ENCODE measurements around the gene FAM20A.
"Not testable (repeated sequence)": the region's sequence is repeated elsewhere in the genome, so short reads cannot be mapped to it uniquely, and the experiment has no call there.

The FAM20A gene

DNA sequence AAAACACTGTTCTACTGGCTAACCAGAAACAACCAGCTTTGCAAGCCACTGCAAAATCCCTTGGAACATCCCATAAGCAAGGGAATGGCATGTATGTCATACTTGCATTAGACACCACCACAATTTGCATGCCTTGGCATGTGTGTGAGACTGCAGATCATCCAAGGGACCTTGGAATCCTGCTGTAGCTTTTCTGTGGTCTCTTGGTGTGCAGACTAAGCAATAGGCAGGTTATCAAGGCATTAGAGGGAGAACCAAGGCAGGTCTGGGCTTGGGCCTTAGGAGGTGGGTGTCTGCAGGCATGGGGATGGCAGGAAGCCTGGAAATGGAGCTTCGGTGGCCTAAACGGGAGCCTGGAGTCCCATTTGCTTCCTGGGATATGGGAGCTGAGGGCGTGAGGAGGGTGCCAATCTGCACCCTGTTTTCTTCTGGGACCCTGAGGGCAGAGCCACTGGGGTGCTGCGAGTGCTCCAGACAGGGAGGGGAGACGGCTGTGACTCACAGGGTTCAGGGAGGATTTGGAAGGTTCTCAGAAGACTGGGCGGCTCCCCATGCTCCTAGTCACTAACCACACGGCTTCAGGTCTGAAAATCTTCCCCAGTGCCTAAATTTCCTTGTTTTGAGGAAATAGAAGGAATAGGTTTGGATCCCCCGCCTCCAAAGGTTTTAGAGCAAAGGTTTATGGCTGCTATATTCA, 36.6 kb downstream of the FAM20A start:
- DNase-seq, result no peak

DNA sequence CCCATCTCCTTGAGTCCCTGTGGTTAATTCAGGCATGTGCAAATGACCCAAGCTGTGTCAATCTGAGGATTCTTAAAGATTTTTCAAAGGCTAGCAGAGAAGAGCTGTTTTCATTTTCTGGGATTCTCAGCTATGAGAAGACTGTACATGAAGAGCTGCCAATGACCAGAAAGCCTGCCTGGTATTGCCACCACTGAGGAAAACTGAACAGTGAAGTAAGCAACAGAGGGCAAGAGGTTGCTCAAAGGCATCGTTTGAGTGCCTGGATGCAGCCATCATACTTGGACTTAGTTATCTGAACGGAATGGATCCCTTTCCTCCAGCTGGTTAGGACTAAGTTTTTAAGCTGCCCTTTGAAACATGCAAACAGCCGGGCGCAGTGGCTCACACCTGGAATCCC, 38.4 kb downstream of the FAM20A start:
- no peak for DNase-seq

DNA sequence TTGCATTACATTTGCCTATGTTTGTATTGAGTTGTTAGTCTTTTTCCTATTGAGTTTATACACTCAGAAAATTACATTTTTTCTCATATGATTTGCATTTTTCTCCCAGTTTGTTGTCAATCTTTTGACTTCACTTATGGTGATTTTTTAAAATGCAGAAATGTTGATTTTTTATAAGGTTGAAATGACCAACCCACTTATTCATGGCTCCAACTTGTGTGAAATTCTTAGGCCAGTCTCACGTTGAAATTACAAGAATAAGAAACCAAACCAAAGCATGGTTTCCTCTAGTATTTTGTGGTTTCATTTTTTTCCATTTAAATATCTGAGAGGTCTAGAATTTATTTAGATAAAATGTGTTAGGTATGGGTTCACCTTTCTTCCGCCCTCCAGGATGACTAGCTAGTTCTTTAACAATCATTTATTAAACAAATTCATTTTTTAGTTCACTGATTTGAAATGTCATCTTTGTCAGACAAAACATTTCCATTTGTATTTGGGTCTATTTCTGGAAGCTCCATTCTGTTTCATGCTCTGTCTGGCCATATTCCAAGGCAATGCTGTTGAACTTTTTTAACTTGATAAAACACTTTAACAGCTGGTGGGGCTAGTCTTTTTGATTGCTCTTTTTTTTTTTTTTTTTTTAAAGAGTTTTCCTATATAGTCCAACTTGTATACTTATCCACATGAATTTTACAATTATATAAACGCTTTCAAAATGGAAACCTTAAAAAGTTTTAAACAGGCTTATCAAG, 40.0 kb downstream of the FAM20A start:
- no peak for DNase-seq

DNA sequence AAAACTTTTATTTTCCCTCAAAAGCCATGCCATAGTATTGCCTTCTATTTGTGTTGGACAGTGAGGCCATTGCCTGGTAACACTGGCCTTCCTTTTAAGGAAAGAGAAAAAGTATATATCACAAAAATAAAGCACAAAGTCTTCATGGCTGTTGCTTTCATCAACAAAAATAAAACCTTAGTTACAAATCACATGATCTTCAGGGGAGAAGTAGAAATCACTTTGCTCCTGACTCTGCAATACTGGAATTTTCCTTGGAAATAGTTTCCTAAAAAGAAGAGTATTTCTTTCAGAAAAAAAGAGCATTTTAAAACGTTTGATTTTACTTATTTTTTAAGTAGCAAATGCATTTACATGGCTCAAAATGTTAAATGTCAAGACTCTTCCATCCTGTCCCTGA, 41.9 kb downstream of the FAM20A start:
- no peak for DNase-seq

DNA sequence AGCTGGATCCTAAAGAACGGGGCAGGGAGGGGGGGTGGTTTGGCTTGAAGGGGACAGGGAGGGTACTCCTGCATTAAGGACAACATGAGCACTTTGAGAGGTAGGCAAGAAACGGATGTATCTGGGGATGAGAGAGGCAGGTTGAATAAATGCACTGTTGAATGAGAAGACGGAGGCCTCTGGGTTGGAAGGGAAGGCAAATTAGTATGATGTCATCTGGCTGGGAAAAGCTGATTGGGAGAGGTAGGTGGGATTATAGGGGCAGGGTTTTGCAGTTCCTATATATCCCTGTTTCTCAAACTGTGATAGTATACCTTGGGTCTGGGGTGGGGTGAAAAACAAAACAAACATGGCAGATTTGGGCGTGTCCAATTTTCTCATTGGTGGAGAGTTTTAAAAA, 44.6 kb downstream of the FAM20A start:
- DNase-seq, result no peak

DNA sequence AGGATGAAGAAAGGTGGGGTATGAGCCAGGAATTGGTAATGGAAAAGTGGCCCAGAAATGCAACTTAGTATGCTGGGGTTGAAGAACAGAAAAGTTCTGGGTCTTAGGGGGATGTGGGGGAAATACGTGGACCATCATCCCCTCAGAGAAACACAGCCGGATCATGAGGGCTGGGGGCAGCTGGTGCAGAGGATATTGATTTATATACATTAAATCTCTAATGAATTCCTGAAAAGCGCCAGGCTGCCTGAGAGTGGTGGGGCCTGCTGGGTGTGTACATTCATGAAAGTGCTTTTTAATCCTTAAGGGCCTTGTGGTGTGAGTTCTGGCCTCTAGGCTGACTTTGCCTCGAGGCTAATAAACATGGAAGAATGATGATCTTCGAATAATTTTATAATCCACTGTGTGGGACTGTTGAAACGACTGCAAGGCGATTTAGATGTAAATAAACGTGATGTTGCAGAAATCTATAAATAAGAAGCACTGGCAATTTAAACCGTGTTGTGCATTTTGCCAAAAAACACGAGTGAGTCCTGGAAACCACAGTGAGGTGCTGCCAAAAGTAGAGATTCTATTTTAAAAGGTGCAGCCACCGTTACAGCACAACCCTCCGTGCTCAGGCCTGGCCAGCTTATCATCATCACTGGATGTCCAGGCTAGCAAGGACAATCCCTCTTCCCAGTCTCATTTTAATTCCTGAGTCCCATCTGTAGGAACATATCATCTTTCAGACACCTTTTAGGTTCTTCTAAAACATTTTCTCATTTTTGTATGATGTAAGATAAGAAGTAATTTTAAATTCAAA, 56.9 kb downstream of the FAM20A start:
- DNase-seq, result no peak

DNA sequence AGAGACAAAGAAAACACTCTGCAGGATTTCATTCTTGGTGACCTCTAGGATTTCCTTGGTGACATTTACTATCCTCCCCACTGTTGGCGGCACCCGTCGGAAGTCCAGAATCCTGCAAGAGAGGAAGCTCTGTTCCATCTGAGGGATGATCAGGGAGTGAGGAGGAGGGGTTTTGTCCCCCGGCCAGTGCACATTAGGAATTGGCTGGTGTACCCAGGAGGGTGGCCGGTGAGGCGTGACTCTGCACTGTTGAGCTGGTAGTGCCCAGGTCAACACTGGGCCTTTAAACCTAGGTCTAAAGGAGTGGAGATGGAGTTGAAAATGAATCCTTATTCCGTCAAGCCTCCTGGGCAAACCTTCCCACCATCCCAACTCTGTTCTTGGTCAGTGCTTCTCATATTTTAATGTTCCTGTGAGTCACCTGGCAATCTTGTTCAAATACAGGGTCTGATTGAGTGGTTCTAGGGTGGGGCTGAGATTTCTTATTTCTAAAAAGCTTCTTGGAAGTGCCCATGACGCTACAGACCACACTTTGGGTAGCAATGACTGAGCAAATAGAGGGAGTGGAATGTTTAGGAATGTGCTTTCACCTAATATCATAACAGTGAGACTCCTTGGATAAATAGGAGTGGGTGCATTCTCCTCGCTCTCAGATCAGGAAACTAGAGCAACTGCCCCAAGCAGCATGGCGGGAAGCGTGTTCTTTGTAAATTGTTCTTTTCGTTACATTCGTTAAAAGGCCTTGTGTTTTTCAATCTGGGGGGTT, 58.3 kb downstream of the FAM20A start:
- no peak for DNase-seq

DNA sequence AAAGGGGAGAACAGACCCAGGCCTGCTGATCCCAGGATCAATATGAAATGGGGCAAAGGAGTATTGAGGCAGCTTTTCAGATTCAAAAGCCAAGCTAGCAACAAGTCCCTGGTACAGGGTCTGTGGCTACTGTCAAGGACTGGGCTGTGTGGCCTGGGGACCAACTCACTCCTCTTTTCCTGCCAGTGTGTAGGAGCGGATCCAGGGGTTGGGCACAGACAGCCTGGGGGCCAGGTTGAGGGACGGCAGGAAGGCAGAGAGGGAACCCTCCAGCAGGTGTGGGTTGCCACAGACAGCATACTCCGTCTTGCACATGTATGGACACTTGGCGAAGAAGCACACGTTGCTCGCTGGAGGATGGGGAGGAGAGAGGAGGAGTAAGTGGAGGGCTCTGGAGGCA, 59.4 kb downstream of the FAM20A start:
- DNase-seq, result no peak

DNA sequence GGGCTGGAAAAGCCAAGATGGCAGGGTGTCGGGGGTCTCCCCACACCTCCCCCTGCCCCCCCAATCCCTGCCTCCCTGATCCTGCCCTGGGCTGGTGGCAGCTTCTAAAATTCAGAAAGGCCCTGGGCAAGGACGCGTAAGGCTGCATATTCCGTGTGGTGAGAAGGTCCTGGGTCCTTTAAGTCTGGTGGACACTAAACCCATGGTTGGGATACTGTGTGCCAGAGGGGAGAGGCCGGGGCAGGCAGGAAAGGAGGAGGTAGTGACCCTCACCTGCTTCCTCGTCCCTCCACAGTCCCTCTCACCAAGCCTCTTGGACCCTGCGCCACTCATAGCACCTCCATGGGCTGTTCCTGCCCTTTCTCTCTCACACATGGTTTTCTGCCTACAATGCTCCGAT, 60.2 kb downstream of the FAM20A start:
- DNase-seq, result no peak

DNA sequence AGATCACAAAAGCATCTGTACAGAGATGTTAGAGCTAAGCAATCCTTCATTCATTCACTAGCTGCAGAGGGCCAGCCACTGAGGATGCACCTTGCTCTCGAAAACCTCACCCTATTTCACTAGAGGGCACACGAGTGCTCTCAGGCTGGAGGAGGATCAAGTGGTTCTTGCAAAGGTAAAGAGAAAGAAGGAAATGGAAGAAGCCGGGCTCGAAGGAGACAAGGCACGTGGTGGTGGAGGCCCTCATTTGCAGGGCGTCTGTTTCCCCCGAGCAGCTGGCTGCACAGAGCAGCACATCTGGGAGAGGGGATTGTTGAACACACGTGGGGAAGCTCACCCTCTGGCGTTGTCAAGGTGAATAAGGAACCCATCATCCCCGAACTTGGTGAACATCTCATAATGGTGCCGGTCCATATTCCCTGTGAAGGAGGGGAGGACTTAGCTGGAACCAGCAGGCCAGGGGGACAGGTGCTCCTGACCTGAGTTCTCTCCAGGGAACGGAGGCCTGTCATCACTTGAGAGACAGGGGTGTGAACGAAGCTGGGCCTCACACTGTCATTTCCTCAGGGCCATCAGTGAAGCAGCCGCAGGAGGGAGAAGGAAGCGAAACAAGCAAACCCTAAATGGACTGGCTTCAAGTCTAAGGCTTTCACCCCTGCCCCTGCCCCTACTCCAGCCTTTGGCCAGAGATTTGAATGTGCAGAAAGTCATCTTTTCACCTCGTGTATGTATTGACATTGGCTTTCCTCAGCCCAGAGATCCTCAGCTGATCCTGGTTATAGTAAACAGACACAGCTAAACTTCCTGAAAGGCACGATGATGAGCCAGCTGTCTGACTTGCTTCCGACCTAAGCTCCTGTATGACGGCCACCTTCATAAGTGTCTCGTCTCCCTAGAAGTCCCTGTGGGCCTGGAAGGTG, 61.4 kb downstream of the FAM20A start:
- DNase-seq, result no peak

DNA sequence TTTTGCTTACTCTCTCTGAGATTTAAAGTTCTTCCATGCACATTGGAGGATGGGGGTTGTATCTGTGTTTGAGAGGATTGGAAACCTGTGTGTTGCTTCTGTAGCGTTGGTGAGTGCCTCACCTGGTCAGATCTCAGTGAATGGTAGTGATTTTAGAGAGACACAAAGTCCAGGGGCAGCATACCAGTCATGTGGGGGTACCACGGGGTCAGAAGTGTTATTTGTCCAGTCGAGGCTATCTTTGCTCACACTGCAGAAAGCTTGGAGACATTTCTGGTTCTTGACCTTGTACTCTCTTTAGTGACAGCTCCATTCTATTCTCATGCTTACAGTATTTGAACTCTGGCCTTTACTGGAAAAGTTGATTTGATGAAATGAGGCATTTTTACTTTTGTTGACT, 65.2 kb downstream of the FAM20A start:
- DNase-seq, result no peak

DNA sequence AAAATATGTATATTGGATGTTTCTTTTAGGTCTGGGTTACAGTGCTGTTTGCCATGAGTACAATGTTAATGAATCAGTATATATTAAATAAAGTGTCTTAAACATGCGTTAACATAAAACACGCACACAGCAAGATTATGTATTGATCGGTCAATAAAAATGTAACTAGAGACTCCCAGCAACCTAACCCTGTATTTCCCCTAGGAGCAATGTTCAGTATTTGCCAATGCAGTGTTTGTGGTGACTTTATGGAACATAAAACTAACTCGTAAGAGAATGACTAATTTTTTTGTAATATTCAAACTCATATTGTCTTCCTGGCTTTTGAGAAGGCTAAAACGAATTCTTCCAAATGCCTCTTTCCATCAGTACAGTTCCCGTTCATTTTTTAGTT, 66.5 kb downstream of the FAM20A start:
- no peak for DNase-seq

DNA sequence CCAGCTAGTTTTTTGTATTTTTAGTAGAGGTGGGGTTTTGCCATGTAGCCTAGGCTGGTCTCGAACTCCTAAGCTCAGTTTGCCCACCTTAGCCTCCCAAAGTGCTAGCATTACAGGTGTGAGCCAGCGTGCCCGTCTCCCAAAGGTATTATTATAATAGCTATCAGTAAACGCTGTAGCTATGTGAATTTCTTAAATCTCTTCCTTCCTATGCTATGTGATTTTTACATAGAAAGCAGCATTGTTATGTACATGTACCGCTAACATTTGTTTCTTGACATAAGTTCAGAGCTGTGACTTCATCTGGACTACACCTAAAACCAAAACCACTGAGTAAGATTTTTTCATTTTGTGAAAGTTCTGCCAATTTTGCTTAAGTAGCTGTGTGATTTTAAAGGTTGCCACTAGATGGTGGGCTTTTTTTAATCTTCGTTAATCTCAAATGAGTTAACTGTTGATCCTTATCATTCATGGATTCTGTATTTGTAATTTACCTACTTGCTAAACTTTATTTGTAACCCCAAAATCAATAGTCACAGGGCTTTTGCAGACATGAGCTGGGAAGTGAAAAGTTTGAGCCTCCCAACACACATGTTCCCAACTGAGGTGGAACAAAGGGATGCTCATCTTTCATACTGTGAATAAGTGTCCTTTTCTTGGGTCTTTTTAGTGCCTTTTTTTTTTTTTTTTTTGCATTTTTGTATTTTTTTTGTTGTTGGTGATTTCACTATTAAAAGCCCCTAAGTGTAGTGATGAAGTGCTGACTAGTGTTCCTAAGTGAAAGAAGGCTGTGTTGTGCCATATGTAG, 67.1 kb downstream of the FAM20A start:
- no peak for DNase-seq

DNA sequence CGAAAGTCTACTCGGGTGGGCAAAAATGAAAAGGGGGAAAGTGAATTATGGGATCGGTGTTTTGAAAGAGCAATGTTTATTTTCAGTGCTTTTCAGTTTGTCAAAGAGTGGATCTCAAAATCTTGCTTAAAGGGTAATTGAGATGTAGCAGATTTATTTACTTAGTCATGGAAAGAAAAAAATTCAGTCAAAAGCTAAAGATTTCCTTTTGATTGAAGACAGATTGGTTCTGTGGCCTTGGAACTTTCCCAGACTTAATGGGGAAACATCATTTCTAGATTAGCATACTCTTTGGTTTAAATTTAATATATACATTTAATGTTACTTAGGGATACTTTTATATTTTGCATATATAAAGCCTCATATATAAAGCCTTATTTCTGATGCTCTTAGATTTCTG, 68.3 kb downstream of the FAM20A start:
- no peak for DNase-seq

DNA sequence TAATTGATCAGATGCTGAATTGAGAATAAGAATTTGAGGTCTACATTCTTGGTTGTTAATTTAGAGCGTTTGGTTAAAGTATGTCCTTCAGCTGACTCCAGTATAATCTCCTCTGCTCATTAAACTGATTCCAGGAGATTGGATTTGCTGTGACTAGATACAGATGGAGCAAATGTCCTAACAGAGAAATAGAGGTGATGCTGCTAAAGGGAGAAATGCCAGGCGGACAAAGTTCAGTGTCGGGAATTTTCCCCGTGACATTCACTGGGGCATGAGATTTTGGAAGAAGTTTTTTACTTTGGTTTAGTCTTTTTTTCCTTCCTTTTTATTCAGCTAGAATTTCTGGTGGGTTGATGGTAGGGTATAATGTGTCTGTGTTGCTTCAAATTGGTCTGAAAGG, 69.9 kb downstream of the FAM20A start:
- DNase-seq, result no peak

DNA sequence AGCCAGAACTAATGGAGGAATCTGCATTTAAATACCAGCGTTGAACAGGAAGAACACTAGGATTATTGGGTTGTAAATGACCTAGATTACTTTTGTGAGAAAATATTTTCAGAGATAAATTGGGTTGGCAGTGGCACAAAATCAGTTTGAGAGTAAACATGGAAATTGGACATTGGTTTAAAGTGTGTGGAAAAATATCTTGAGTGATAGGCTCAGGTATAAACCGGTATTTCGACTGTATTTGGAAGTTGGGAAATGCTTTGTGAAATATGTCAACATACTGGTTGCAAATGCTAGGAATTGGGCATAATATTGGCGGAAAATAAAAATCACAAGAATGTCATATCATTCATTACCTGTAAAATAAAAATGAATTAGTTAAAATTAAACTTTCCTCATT, 73.9 kb downstream of the FAM20A start:
- no peak for DNase-seq

DNA sequence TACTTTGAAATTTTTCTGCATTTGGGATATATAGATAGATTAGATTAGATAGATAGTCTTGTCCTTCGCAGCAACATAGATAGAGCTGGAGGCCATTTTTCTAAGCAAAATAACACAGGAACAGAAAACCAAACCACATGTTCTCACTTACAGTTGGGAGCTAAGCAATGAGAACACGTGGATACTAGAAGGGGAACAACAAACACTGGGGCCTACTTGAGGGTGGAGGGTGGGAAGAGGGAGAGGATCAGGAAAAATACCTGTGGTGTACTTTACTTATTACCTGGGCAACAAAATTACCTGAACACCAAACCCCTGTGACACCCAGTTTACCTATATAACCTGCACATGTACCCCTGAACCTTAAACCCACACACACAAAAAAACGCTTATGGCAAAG, 74.6 kb downstream of the FAM20A start:
- no peak for DNase-seq

DNA sequence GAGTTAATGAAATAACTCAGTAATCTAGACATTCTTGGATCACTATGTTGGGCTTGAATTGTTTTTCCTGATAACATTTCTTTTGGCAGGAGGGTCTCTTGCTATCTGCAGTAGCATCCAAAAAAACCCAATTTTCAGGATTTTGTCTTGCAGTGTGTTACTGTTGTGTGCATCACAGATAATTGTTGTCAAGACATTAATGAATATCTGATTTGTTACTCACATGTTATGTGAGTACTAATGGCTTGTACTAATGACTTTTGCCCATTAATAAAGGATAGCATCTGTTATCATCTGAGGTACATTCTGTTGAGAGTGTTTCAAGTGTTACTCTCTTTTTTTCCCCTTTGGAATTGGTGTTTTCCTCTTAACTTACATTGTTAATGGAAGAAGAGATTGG, 78.9 kb downstream of the FAM20A start:
- DNase-seq, result no peak

DNA sequence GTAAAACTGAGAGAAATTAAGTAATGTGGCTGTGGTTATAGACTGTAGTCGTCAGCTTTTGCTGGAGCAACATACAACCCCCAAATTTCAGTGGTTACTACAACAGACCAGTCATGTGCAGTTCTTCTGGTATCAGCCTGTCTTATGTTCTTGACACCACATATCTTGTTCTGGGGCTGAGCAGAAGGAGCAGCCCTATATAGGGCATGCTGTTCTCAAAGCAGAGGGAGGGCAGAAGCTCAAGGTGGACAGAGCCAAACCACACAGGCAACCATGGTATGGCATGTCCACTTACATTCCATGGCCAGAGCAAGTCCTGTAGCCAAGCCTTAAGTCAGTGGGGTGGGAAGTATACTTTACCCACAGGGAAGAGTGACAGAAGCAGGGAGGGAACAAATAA, 81.3 kb downstream of the FAM20A start:
- DNase-seq, result no peak

DNA sequence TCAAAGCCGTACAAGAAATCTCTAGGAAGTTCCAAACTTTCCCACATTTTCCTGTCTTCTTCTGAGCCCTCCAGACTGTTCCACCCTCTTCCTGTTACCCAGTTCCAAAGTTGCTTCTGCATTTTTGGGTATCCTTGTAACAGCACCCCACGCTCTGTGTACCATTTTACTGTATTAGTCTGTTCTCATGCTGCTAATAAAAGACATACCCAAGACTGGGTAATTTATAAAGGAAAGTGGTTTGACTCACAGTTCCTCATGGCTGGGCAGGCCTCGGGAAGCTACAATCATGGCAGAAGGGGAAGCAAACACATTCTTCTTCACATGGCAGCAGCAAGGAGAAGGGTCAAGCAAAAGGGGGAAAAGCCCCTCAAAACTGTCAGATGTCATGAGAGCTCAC, 82.1 kb downstream of the FAM20A start:
- not testable (repeated sequence) for DNase-seq
